ENCODE data around the gene NR5A1.
A peak's percentile ranks its signal among the peaks of the same experiment; 100 is the strongest.

The NR5A1 gene

GRCh38 chr9:124506931-124507879 lies at the start of gene NR5A1:
NR5A1 (minus strand) TSS chr9:124507399; CDS start chr9:124503395, 4,004 bp downstream.
- no peak for DNase-seq

DNA sequence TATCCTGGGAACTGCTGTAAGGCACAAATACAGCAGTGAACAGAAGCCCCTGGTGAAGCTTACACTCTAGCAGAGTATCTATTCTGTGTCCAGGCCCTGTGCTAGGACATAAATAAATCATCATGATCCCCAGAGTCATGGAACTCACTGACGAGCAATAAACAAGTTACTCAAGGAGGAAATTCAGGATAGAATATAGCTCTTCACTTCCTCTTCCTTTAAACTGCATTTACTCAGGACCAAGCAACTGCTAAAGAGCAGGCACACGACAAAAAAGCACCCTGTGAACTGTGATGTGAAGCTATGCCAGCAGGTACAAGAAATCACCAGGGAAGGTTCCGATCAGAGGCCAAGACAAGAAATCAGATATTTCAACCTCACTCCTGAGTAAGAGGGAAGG lies 47.8 kb upstream of the NR5A1 start:
- no peak for DNase-seq

- DNase-seq: no peak
These were observed 46.5 kb upstream of the NR5A1 start for GRCh38 chr9:124553738-124554137.

DNA sequence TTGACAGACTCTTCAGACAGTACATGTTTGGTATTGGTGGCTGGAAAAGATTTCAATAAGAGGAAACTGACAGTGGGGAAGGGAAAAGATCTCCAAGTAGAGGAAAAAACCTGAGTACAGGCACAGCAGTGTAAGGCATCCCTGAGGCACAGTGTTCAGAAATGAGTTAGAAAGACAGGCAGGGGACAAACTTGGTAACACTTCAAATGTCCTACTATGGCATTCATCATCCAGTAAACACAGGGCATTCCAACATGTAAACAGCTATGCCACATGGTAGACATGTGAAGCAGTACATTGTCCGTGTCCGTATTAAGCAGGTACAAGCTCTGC lies 45.0 kb upstream of the NR5A1 start:
- DNase-seq: no peak

GRCh38 chr9:124551472-124552272 lies 44.5 kb upstream of the NR5A1 start:
- DNase-seq: peak; percentile 45

DNA sequence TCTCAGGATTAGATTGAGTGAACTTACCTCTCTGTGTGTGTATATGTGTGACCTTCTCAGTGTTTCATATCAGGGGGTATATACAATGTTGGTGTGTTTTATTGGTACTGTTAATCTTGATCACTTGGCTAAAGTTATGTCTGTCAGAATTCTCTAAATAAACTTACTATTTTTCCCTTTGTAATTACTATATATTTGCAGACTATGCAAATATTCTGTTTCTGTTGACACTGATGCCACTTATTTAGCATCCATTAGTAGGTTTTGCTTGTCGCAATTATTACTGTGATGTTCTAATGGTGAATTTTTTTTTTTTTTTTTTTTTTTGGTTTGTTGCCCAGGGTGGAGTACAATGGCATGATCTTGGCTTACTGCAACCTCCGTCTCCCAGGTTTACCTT lies 42.9 kb upstream of the NR5A1 start:
- DNase-seq: no peak

DNA sequence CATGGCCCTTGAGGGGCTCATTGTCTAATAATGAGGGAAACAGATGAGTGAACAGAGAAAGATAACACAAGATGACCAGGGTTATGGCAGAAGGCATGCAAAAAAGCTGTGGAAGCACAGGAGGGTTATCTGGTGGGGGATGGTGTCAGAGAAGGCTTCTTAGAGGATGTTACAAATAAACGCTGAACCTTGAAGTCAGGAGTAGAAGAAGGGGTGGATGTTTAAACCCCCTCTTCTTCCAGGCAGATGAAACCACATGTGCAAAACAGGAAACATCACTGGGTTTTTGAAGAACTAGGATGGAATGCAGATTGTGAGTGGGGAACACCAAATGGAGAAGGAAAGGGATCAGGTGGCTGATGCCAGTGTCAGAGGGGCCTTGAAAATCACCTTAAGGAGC lies 41.8 kb upstream of the NR5A1 start:
- no peak for DNase-seq

GRCh38 chr9:124544535-124544934 lies 37.3 kb upstream of the NR5A1 start:
- DNase-seq: no peak

DNA sequence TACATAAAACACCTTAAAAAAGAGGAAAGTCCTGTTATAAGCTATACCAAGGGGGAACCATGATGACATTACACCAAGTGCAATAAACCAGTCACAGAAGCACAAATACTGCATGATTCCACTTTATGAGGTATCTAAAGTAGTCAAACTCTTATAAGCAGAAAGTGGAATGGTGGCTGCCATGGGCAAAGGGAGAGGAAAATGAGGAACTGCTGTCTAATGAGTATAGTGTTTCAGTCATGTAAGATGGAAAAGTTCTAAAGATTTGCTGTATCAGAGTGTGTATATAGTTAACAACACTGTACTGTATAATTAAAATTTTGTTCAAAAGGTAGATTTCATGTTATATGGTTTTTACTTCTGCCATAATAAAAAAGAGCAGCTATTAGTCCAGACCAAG lies 34.6 kb upstream of the NR5A1 start:
- no peak for DNase-seq

- DNase-seq: no peak
These were observed 30.7 kb upstream of the NR5A1 start for GRCh38 chr9:124537926-124538325.

DNA sequence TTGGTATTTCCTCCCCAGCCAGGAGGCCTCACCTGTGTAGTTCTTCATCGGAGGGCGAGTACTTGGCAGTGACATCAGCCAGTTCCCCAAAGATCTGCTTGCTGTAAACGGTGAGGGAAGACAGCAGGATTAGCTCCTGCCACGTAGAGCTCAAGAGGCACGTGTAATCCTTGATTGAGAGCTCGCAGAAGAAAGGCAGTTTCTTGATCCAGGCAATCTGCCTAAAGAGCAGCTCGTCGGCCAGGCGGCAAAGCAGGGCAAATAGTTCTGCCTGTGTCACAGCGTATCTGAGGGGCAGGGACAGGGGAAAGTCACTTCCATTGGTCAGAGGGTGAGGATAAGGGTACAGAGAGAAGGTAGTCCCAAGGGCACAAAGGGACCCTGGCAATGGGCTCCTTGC lies 28.6 kb upstream of the NR5A1 start:
- no peak for DNase-seq

DNA sequence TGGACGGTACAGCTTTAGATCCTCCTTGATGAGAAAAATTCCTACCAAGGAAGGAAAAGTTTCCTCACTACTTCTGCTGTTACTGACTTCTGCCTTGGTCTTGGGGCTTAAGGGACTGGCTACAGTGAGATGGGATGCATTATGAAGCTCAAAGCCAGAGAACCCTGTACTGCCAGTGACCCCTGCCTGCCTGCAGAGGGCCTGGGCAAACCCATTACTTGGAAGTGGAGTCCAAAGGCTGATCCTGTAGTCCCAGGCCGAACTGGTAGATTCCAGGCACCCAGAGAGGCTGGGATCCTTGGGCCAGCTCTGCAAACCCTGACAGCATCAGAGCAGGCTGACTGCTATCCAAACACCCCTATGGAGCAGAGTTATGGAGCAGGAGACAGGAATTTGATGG lies 25.7 kb upstream of the NR5A1 start:
- no peak for DNase-seq

DNA sequence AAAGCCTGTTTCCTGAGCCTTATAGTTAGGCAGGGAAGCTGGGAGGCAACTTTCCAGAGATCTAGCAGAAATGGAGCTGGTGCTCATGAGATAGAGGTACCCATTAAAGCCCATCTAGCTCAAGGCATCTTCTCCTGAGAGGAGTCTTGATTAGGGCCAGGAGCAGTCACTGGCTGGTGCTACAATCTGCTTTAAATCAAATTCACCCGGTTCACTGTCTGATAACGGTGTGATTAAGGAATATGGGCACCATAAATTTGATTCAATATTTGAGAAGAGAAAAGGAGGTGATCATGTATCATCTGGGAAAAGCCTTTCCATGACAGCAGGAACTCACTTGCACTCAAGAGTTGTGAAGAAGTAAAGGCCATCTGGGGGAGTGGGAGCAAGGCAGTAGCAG lies 23.9 kb upstream of the NR5A1 start:
- DNase-seq: no peak

- no peak for DNase-seq
These were observed 23.0 kb upstream of the NR5A1 start for GRCh38 chr9:124530246-124530645.

GRCh38 chr9:124527781-124528180 lies 20.6 kb upstream of the NR5A1 start:
- DNase-seq: no peak

DNA sequence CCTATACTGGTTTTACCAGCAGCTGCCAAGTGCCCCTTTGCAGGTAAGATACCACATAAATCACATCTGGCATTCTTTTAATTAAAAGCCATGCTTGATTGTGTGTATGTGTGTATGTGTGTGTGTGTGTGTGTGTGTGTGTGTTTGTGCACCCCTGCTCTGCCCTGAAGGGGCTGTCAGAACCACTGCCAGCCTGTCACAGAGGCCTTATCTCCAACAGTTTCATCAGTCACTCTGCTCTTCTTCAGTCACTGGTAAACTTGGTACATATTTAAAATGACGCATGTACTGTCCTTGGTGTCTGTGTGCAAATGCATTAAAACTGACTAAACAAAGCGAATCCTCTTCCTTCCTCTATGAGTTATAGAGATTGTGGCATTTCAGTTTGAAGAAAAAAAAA lies 19.0 kb upstream of the NR5A1 start:
- no peak for DNase-seq

- DNase-seq: no peak
These were observed 15.2 kb upstream of the NR5A1 start for GRCh38 chr9:124522121-124523098.

DNA sequence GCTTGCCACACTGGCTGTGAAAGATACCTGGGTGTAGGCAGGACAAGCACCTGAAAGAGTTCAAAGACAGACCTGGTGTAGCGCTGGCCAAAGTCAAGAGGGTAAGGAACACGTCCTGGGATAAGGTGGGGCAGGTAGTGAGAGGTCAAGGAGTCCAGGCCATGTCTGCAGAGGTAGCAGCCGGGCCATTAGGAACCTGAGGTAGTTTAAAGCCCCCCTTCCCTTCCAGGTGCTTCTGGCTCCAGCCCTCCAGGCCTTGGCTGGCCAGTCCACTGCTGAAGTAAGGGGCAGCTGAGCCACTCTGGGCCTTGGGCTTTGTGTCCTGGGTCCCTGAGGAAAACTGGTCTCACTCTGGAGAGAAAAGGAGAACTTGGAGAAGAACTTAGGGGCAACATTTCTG lies 13.9 kb upstream of the NR5A1 start:
- no peak for DNase-seq

GRCh38 chr9:124520206-124520596 lies 13.0 kb upstream of the NR5A1 start:
- no peak for DNase-seq

- DNase-seq: peak; percentile 9
These were observed 10.9 kb upstream of the NR5A1 start for GRCh38 chr9:124518116-124518515.

GRCh38 chr9:124517600-124517999 lies 10.4 kb upstream of the NR5A1 start:
- peak; percentile 4 for DNase-seq

GRCh38 chr9:124514874-124515273 lies 7.7 kb upstream of the NR5A1 start:
- no peak for DNase-seq

DNA sequence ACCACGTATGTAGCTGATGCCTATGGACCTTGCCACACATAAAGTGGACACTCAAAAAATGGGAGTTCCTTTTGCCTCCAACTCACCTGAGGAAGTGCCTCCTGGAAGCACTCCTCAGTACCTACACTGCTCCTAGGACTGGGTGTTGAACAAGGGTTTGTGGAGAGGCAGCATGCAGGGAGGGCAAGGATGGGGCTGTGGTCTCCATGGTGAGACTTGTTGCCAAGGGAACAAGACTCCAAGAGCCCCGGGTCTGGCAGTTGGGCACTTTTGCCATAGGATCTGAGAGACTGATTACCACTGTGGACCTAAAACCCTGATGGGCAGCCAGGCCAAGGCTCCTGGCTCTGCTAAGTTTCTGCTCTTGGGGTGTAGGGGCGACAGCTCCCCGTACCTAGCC lies 6.9 kb upstream of the NR5A1 start:
- no peak for DNase-seq

Data from right hindlimb (tissue), 1 donor.